NB4 (cell line): Measurements from ENCODE around the gene ARHGEF37.

ENCODE experiments used
- DNase-seq: peaks from one replicate; pipeline ENCODE4 v3.0.0; 2010; ENCODE audit warnings: low read depth
- H3K4me3 ChIP-seq: one replicate; pipeline ENCODE4 v1.5.1; 2011; ENCODE audit warnings: mild to moderate bottlenecking, low read depth, low read length, moderate library complexity
- CTCF ChIP-seq: IDR thresholded peaks from one replicate; pipeline ENCODE4 v1.5.1; 2012; ENCODE audit warnings: low read depth, low read length
- MAX ChIP-seq: IDR thresholded peaks from 2 replicates; pipeline ENCODE4 v1.6.1; 2011; ENCODE audit warnings: low read depth, low read length
- MYC ChIP-seq: IDR thresholded peaks from 2 replicates; pipeline ENCODE4 v1.6.1; 2011; ENCODE audit warnings: low read depth, low read length
- POLR2A ChIP-seq: IDR thresholded peaks from 2 replicates; pipeline ENCODE4 v1.6.1; 2011; ENCODE audit warnings: mild to moderate bottlenecking; ENCODE audit not compliant: insufficient read length; ENCODE audit errors: extremely low read depth

Gene ARHGEF37

GRCh38 chr5:149543361-149544027 lies 37.8 kb upstream of the ARHGEF37 start:
- no peak for DNase-seq
- TF ChIP-seq MAX, result no peak
- no peak overlapping the region for H3K4me3 ChIP-seq

DNA sequence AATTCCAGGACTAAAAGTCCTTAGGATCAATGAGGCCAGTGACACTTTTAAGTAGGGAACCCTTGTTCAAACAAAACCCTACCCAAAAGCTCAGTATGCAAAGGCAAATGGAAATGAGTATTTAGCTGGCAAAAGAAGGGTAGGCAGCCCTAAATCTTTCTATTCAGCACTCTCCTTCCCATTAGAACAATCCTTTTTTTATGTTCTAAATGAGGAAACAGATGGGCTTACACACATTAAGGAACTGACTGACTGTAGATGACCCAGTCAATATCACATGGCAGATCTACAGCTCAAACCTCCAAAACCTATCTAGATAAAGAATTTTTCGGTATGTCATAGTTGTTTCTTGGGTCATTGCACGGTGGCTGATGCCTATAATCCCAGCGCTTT lies 37.3 kb upstream of the ARHGEF37 start:
- no peak overlapping the region for H3K4me3 ChIP-seq
- DNase-seq, result peak; percentile 9
- TF ChIP-seq MYC (no peak), POLR2A (no peak), MAX (no peak), CTCF (no peak)

DNA sequence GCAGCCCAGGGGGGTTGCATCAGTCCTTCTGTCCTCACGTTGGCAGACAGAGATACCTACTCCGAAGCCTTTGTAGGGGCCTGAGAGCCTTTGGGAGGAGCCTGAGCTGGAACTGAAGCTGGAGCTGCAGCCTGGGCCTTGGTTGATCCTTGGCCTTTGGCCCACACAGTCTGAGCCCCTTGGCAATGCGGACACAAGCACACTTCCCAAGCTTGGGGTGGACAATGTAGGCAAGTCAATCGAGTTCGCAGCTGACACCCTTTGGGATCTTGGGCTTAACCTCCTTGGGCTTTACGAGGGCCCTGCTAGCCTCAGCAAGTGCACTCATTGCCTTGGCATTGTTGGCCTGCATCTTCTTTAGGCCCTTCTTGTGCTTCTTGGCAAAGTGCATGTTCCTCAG lies 36.0 kb upstream of the ARHGEF37 start:
- no peak for TF ChIP-seq MAX
- no peak for TF ChIP-seq POLR2A
- no peak for TF ChIP-seq CTCF
- DNase-seq, result no peak
- no peak overlapping the region for H3K4me3 ChIP-seq

- peak overlapping the region; percentile 32 for H3K4me3 ChIP-seq
- DNase-seq, result no peak
- TF ChIP-seq MYC, result no peak
- TF ChIP-seq MAX, result no peak
Observed at GRCh38 chr5:149546974-149547373, 34.3 kb upstream of the ARHGEF37 start.

GRCh38 chr5:149549461-149550267 lies 31.6 kb upstream of the ARHGEF37 start:
- no peak for TF ChIP-seq CTCF
- no peak for TF ChIP-seq POLR2A
- TF ChIP-seq MAX, result no peak
- TF ChIP-seq MYC, result no peak
- H3K4me3 ChIP-seq, result peak overlapping the region; percentile 94
- DNase-seq, result peak; percentile 51

DNA sequence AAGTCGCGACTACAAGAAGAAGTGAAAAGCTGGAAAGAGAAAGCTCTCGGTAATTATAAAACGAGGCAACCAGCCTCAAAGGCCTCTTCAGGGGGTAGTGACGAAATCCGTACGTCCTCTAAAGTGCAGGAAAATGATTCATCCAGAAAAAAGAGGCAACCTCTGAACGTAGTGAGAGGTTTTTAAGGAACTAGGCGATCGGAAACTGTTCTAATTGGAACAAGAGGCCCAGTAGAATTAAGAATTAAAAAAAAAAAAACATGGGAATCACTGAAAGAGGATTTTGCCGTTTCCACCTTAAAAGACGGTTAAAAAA lies 31.1 kb upstream of the ARHGEF37 start:
- TF ChIP-seq CTCF (no peak), MAX (no peak), POLR2A (no peak), MYC (no peak)
- DNase-seq, result peak; percentile 83

More for the DNA sequence above, 31.1 kb upstream of the ARHGEF37 start:
- peak overlapping the region; percentile 94 for H3K4me3 ChIP-seq
